HG03521 (cell line): ENCODE data around the gene RC3H1.
"Not testable (repeated sequence)": the region's sequence is repeated elsewhere in the genome, so short reads cannot be mapped to it uniquely, and the experiment has no call there.

ENCODE experiments used
- ATAC-seq: cut with Tn5 transposase; IDR thresholded peaks from one replicate; pipeline ENCODE4 v1.9.1; 2021; ENCODE audit warnings: mild to moderate bottlenecking, moderate library complexity; ENCODE audit not compliant: unreplicated experiment

RC3H1 gene

DNA sequence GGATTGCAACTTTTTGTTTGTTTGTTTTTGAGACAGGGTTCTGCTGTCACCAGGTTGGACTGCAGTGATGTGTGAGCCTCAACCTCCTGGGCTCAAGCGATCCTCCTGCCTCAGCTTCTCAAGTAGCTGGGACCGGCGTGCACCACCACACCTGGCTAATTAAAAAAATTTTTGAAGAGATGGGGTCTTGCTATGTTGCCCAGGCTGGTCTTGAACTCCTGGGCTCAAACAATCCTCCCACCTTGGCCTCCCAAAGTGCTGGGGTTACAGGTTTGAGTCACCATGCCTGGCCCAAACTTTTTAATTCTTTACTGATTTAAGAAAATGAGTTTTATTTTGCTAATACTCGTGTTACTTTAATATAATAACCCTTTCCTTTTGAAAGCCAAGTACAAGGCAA lies 73.6 kb downstream of the RC3H1 start:
- ATAC-seq = no peak

DNA sequence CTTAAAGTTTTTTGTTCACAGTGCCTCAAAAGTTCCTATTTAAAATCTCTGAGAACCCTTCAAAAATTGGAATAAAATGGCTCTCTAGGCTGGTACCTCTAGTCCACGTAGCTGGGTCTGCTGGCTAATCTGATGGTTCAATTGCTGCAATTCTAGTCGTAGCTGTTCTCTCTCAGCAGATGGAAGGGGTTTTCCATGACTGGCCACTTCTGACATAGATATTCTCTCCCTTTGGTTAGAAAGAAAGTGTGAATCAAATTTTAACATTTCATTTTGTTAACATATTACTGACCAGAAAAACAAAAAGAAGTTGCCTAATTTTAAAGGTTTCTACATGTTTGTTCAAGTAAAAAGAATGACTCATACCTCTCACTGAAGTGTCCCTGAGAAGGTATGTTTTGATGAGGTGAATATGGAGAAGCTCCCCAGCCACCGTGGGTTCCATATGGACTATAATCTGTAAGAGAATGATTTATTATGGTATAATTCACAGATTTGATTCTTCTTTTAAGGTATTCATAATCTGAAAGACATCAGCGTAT lies 75.7 kb downstream of the RC3H1 start:
- no peak for ATAC-seq

DNA sequence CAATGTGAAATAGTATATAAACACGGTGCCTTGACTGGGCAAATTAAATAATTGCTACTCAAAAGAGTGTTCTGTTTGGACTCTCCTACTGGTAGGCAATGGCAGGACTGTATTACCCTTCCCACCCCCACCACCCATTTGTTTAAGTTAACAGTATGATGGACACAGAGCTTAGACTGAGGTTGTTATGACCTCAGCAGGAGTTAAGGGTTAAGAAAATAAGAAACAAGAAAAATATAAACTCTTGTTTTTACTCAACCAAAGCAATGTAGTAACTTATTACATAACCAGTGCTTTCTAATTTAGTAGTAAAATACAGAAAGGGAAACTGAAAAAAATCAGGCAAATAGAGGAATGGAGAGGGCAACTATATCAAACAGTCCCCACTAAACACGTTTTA lies 85.1 kb downstream of the RC3H1 start:
- no peak for ATAC-seq

DNA sequence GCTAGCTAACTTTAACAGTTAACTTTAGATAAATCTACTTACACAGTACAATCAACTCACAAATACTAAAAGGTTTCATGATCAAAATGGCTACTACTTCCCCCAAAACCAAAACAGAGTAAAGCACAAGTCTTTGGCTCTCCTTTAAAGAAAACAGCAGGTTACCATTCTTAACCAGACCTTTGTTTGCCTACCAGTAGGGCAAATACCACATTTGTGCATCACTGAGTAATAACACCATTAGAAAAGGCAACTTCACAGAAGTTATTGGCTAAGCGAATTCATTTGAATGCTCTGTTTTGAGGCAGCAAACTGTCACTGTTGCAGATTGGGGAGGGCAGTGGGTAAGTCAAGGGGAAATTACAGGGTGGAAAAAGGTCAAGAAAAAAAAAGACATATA lies 87.7 kb downstream of the RC3H1 start:
- no peak for ATAC-seq

DNA sequence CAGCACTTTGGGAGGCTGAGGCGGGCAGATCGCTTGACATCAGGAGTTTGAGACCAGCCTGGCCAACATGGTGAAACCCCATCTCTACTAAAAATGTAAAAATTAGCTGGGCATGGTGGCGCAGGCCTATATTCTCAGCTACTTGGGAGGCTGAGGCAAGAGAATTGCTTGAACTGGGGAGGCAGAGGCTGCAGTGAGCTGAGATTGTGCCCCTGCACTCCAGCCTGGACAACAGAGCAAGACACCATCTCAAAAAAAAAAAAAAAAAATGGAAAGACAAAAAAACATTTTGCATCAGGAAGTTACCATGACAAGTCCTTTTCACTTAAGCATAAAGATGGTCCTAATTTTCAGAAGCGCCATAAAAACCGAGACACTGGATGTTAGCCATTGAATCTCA lies 91.6 kb downstream of the RC3H1 start:
- ATAC-seq = not testable (repeated sequence)

DNA sequence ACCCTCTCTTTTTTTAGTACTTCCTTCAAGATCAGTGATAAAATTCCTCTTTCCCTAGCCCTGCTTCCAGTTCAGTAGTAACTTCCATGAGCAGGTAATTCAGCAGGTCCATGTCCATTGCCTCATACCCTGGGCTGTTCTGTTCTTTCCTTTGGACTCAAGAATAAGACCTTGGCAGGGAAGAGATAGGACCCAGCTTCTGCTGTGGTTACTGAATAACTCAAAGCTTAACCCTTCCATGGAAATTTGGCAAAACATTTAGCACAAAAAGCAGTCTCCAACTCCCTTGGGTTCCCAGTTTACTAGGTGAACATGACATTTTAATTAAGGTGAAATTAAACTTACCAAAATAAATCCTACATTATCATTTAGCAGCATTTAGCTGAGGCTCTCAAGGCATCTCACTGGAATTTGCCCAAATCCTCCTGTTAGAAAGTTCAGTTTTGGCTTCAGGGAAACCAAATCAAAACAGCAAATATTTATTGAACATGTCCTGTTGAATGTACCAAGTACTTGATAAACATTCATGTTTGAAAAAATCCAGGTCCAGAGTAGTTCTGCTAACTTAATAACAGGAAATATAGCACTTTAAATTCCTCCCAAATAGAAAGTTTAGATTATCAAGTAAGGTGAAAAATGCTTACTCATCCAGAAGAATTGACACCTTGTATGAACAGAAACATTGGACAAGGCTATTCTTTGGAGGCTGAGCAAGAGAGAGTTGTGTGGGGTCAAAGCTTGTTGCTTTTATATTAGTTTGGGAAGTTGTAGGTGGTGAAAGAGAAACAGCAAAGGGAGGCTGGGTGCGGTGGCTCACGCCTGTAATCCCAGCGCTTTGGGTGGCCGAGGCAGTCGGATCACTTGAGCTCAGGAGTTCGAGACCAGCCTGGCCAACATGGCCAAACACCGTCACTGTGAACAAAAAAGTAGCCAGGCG lies 96.6 kb downstream of the RC3H1 start:
- ATAC-seq = no peak

DNA sequence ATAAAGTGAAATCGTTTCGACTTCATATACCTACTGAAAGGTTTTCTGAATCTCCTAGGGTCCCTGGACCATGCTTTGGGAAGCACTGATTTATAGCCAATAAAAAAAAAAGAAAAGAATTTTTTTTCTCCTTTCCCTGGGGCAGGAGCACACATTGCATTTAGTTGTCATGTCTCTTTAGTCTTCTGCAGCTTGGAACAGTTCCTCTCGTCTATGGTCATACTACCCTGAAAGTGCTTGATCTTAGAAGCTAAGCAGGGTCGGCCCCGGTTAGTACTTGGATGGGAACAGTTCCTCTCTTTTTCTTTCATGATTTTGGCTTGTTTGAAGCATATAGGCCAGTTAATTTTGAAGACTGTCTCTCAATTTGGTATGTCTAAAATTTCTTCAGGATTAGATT lies 101.3 kb downstream of the RC3H1 start:
- ATAC-seq = no peak

DNA sequence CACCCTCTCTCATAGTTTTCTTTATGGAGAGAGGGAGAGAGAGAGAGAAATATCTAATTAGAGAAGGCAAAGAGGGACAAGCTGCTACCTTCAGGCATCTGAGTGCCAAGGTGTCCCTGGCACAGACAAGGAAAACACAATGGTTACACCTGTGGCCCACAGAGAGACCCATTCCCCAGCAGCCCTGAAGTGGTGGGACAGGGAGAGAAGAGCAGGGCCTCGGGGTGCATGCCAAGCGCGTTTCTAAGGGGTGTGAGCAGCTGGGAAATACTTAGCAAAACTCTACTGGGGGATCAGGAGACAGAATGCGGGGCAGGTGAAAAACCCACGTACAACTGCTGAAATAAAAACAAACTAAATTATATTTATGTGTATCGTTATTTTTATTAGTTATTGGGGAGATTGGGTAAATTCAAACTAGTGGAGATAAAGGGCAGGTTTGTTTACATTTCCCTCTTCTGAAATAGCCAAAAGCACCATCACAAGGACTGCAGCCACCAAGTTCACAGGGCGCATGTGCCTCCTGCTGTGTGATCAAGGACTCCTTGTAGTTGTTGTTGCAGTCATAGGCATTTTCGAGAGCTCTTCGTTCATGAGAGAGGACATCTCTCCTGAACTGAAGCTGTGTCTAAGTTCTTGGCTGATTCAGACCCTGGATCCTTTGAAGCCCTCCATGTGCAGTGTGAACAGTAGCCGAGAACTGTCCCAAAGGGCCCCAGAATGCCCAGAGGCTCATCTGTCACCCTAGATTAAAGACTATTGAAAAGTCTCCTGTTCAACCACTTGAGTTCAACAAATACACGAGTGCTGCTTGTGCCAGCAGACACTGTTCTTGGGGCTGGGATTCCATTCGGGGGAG lies 104.3 kb downstream of the RC3H1 start:
- ATAC-seq = no peak

DNA sequence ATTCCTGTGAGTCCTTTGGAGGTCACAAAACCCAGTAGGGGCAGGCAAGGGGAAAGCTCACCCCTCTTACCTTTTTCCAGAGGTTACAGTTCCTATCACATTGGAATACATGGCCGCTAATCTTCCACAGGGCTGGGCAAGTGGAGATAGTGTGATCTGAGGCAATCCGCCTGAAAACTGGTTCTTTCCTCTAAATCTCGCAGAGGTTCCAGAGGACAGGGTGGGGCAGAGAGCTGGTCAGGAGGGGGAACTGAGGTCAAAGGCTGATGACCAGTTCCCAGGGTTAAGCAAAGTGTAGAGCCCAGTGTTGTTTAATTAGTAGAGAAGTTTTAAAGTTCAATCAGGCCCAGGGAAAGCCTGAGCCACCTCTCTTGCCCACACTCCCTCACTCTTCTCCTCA lies 105.0 kb downstream of the RC3H1 start, which contains the start of gene SERPINC1:
SERPINC1 (minus strand) TSS at position 179 of the 400 bp plus-strand sequence; CDS start at position 111, 68 bp downstream.
- no peak for ATAC-seq

DNA sequence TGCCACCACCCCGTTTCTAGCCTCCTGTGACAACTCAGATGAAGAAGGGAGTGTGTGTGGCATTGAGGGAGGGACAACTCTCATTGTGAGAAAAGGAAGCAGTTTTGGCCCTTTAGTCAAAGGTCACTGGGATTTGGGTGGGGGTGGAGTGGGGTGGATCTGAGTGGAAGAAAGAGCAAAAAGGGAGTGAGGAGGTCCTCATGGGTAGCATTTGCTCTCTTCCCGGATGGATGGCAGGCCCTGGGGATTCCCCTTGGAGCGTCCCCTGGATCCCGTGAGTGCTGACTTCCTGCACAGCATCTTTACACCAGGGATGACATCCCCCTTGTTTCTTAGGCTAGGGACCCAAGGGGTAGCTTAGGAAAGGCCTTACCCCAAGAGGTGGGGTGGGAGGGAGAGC lies 105.5 kb downstream of the RC3H1 start:
- ATAC-seq = no peak

DNA sequence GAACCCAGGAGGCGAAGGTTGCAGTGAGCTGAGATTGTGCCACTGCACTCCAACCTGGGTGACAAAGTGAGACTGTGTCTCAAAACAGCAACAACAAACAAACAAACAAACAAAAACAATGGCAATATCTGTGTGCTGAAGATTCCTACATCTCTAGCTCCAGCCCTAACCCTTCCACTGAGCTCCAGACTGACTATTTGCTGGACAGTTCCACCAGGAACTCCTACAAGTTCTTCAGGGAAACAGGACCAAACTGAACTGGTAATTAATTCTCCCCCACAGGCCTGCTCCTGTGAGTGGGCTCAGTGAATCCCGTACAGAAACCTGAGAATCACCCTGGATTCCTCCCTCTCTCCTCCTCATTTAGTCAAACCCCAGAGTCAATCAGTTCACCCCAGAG lies 106.6 kb downstream of the RC3H1 start:
- ATAC-seq = no peak

DNA sequence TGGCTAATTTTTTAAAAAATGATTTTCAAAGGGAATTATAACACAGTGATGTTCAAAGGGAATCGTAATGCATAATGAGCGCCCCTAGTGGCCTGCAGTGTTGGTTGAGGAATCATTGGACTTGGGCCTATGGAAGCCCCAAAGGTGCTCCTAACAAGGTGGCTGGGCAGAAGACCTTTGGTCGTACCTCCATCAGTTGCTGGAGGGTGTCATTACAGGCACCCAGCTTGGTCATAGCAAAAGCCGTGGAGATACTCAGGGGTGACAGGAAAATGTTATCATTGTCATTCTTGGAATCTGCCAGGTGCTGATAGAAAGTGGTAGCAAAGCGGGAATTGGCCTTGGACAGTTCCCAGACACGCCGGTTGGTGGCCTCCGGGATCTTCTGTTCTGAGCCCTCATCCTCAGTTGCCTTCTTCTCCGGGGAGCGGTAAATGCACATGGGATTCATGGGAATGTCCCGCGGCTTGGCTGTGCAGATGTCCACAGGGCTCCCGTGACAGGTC lies 107.7 kb downstream of the RC3H1 start:
- no peak for ATAC-seq

DNA sequence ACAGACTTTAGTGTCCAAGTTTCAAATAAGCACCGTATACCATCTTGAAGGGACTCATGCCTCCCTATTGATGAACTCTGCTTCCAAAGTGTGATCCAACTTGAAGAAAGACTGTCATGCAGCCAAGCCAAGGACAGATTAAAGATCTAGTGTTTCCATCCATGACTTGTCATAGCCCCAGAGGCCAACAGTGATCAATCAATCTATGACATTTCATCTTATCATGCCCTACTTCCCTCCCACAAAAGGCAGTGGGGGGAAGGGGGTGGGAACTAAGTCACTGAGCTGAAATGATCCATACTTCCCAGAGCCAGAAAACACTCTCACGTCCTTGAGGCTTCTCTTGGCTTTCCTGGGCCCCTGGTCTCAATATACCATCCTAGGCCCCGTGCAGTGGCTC lies 109.0 kb downstream of the RC3H1 start:
- no peak for ATAC-seq

DNA sequence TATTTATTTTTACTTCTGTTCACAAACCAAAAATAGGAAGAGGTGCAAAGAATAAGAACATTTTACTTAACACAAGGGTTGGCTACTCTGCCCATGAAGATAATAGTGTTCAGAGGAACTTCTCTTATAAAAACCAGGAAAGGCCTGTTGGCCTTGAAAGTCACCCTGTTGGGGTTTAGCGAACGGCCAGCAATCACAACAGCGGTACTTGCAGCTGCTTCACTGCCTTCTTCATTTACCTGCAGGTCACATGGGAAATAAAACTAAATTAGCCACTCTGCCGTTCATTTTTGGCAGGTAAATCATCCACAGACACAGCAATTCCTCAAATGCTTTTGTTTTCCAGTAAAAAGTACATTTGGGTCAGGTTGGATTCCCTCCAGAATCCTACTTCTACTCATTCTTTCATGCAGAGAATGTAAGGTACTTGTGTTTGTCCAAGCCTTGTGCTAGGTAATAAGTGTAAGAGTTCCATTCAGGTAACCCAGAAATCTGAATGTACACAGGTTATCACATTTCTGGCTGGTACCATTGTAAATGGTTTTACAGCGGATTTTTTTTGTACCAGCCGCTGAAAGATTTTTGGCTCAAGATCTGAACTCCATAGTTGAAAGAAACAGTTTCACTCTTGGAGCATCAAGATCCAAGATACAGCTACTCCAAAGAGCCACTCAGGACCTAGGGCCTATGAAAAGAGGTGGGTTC lies 118.2 kb downstream of the RC3H1 start:
- no peak for ATAC-seq

DNA sequence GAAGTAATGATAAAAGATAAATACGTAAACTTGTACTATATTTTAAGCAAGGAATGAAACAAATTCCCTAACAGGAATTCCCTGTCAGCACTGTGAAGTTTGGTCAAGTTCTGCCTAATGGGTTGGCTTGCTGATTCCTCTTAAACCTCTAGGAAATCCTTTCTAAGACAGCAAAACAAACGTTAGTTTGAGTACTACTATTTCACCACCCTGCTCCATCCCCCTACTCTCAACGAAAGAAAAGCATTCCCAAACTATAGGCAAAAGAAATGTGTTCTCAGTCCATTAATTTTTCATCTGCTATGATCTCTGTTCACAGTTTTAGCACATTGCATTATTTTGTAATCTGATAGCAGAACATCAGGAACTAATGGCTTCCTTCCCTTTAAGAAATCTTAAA lies 121.2 kb downstream of the RC3H1 start:
- ATAC-seq = no peak

DNA sequence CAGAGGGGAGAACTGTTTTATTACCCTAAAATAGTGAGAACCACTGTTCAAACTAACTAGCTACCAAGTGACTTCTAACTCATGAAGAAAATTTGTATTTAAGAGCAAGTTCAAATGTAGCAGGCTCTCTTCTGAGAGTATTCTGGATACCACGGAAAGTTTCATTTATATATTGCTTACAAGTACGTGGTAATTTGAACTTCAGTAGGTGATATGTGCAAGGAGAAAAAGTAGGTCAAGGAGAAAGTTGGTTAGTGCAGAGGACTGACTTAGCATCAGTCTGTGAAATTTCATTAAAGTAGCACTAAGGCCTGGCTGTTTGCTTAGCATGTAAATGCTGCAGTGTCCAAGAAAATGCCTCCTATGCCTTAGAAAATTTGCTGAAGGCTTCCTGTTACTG lies 121.7 kb downstream of the RC3H1 start:
- ATAC-seq = no peak

DNA sequence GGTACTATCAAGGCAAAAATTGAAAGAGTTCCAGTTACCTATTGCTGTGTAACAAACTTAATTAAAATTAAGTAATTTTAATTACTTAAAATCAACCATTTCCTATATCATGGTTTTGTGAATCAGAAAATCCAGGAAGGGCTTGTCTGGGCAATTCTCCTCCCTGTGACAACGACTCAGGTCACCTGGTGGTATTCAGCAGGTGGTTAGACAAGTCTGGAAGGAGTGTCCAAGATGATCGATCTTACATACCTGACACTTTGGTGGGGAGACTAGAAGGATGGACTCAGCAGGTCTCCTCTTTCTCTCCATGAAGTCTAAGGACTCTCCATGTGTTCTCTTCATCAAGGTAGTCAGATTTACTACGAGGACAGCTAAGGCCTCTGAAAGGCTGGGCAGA lies 128.0 kb downstream of the RC3H1 start:
- ATAC-seq = no peak

DNA sequence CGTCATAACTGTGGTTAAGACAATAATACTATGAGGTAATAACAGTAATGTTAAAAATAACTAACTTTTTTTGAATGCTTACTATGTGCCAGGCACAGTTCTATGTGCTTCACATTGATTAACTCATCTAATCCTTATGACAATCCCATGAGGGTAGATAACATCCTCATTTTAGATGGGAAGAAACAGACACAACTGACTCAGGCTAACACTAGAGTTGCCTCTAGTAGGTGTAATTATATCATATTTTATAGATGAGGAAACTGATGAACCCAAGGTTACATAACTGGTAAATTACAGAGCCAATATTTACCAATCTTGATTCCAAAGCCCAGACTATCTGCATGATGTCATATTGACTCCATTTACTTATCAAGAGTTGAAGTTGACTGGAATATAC lies 128.5 kb downstream of the RC3H1 start:
- no peak for ATAC-seq

DNA sequence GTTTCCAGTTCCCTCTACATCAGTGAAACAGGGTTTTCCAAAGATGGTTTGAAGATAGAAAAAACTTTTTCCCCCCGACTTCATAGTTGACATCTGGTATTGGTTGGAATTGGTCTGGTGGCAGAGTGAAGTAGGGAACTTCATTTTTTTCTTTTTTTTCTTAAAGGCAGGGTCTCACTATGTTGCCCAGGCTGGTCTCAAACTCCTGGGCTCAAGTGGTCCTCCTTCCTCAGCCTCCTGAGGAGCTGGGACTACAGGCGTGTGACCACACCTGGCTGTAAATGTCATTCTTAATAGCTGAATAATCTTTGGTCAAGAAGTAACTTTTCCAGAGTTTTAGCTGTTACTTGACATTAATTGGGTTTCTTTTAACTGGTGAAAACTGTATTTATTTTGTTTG lies 132.3 kb downstream of the RC3H1 start:
- ATAC-seq = no peak

DNA sequence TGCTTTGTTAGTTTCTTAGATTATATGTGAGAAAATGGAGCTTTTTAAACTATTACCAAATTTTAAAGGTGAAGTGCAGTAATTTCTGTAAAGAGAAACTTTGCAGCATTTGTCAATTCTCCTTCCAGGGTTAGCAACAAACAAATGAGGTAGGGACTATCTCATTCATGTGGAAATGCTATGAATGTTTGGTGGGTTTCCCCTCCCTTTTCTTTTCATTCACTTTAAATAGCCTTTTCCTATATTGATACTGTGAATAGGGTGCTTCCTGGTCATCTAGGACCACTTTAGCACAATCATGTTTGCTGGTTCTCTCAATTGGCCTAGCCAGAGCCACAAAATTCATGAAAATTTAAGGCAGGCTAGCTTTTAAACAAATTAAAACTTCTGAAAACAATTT lies 133.4 kb downstream of the RC3H1 start:
- ATAC-seq = no peak

DNA sequence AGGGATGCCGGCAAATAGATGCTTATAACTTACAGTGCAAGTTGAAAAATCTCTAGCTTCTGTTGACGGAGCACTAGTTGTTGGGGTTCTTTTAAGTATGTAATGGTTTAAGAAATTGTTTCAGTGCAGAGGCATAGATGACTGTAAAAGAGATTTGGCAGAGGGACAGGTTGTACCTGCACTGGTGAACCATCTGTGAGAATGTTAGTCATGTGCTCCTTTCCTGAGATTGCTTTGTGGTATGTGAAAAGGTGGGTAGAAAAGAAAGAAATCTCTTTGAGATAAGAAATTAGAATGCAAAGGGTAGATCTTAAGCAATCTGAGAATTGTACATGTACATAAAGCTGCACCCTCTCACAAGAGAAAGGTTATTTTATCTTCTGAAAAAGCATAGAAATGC lies 134.5 kb downstream of the RC3H1 start:
- no peak for ATAC-seq
